ENCODE results near the gene PAK5.

DNA sequence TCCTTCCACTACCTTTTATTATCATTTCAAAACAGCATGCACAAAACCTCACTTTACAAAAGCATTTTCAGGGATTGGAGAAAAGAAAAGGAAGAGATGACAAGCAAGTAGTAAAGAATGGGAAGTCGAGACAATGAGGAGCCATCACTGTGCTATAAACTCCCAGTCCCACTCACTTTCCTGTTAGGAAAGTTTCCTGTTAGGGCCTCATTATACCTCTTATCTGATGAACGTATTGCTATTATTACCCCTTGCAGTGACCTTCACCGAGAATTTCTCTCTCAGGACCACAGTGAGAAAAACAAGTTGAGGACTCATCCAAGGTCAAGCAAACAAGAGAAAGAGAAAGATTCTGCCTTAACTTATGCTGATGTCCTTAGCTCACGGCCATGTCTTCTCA, 295.7 kb downstream of the PAK5 start:
- TF ChIP-seq FOSL2 (IDR thresholded peaks at IDR 0.05; ENCODE audit: borderline replicate concordance, low read depth): no peak
- TF ChIP-seq, protein P1, sequence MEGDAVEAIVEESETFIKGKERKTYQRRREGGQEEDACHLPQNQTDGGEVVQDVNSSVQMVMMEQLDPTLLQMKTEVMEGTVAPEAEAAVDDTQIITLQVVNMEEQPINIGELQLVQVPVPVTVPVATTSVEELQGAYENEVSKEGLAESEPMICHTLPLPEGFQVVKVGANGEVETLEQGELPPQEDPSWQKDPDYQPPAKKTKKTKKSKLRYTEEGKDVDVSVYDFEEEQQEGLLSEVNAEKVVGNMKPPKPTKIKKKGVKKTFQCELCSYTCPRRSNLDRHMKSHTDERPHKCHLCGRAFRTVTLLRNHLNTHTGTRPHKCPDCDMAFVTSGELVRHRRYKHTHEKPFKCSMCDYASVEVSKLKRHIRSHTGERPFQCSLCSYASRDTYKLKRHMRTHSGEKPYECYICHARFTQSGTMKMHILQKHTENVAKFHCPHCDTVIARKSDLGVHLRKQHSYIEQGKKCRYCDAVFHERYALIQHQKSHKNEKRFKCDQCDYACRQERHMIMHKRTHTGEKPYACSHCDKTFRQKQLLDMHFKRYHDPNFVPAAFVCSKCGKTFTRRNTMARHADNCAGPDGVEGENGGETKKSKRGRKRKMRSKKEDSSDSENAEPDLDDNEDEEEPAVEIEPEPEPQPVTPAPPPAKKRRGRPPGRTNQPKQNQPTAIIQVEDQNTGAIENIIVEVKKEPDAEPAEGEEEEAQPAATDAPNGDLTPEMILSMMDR (IDR thresholded peaks at IDR 0.05): no peak

All from SK-N-SH (cell line).